ENCODE measurements around the gene NDUFV2. TPM values are rescaled to one million over a fixed set of nuclear protein-coding genes. Genes with fewer than 3 reads are reported as not detected.

Gene NDUFV2
- total RNA-seq, 1 donor from 2014 or later: 228 TPM

GRCh38 chr18:9100796-9101195 lies 1.7 kb upstream of the NDUFV2 start:
- H3K36me3 Mint-ChIP-seq: peaks cover 1% of the 10 kb centered on the region
- H3F3A ChIP-seq (ENCODE audit: low read depth): peaks cover 10% of the 10 kb centered on the region
- H3K4me2 ChIP-seq: no peak overlapping the region
- peaks cover 27% of the 10 kb centered on the region for H4K20me1 ChIP-seq (ENCODE audit: low read depth)
- no peaks in the 10 kb centered on the region for H3K27me3 ChIP-seq
- H3K27me3 Mint-ChIP-seq (ENCODE audit: insufficient read depth, low read depth): no peaks in the 10 kb centered on the region
- no peak for TF ChIP-seq EZH2phosphoT487 (IDR thresholded peaks at IDR 0.05)
- TF ChIP-seq EZH2 (IDR thresholded peaks at IDR 0.05): no peak
- no peak for TF ChIP-seq CTCF (IDR thresholded peaks at IDR 0.05)
- no peak overlapping the region for H3K4me3 Mint-ChIP-seq
- DNase-seq (ENCODE audit: low spot score): no peak
- H3K4me1 Mint-ChIP-seq: peaks cover 44% of the 10 kb centered on the region
- H3K9me3 ChIP-seq (ENCODE audit: low read depth): no peaks in the 10 kb centered on the region
- peaks cover 33% of the 10 kb centered on the region for H3K79me2 ChIP-seq (ENCODE audit: low read depth)
- H3K27ac Mint-ChIP-seq: no peak overlapping the region
- H3K36me3 ChIP-seq: no peaks in the 10 kb centered on the region
- H3K4me1 ChIP-seq: peaks cover 34% of the 10 kb centered on the region
- no peak overlapping the region for H2AFZ ChIP-seq (replicated peaks)
- H3K9ac ChIP-seq: no peak overlapping the region
- H3K27ac ChIP-seq: no peak overlapping the region
- no peaks in the 10 kb centered on the region for H3K9me3 Mint-ChIP-seq
- no peak overlapping the region for H3K4me3 ChIP-seq

GRCh38 chr18:9101730-9102507 lies 580 bp upstream of the NDUFV2 start:
- peak overlapping the region; percentile 35 for H2AFZ ChIP-seq (replicated peaks)
- Mint-ChIP-seq H3K36me3 (peaks cover 2% of the 10 kb centered on the region), H3K27ac (peak overlapping the region; percentile 67), H3K4me1 (peaks cover 55% of the 10 kb centered on the region), H3K27me3 (ENCODE audit: insufficient read depth, low read depth) (no peaks in the 10 kb centered on the region), H3K9me3 (no peaks in the 10 kb centered on the region), H3K4me3 (peak overlapping the region; percentile 96)
- no peak for DNase-seq (ENCODE audit: low spot score)
- H3K36me3 ChIP-seq: no peaks in the 10 kb centered on the region
- peaks cover 45% of the 10 kb centered on the region for H3K4me1 ChIP-seq
- peak overlapping the region; percentile 3 for H3K9ac ChIP-seq
- no peaks in the 10 kb centered on the region for H3K9me3 ChIP-seq (ENCODE audit: low read depth)
- H3K27me3 ChIP-seq: no peaks in the 10 kb centered on the region
- no peak overlapping the region for H3K27ac ChIP-seq
- H3K4me2 ChIP-seq: peak overlapping the region; percentile 93
- peak overlapping the region; percentile 75 for H3K4me3 ChIP-seq
- H3F3A ChIP-seq (ENCODE audit: low read depth): peaks cover 21% of the 10 kb centered on the region
- peaks cover 39% of the 10 kb centered on the region for H4K20me1 ChIP-seq (ENCODE audit: low read depth)
- H3K79me2 ChIP-seq (ENCODE audit: low read depth): peaks cover 44% of the 10 kb centered on the region
- TF ChIP-seq CTCF (IDR thresholded peaks at IDR 0.05): no peak
- no peak for TF ChIP-seq EZH2 (IDR thresholded peaks at IDR 0.05)
- no peak for TF ChIP-seq EZH2phosphoT487 (IDR thresholded peaks at IDR 0.05)

GRCh38 chr18:9103376-9103873 lies 926 bp downstream of the NDUFV2 start:
- H3K36me3 ChIP-seq: no peaks in the 10 kb centered on the region
- no peaks in the 10 kb centered on the region for H3K9me3 ChIP-seq (ENCODE audit: low read depth)
- peaks cover 29% of the 10 kb centered on the region for H3F3A ChIP-seq (ENCODE audit: low read depth)
- Mint-ChIP-seq H3K27me3 (ENCODE audit: insufficient read depth, low read depth) (no peaks in the 10 kb centered on the region), H3K27ac (peak overlapping the region; percentile 96), H3K9me3 (no peaks in the 10 kb centered on the region), H3K4me1 (peaks cover 61% of the 10 kb centered on the region), H3K36me3 (peaks cover 2% of the 10 kb centered on the region), H3K4me3 (peak overlapping the region; percentile 96)
- peak overlapping the region; percentile 84 for H3K27ac ChIP-seq
- H3K4me1 ChIP-seq: peaks cover 54% of the 10 kb centered on the region
- peaks cover 59% of the 10 kb centered on the region for H3K79me2 ChIP-seq (ENCODE audit: low read depth)
- peak overlapping the region; percentile 75 for H3K4me3 ChIP-seq
- DNase-seq (ENCODE audit: low spot score): no peak
- H4K20me1 ChIP-seq (ENCODE audit: low read depth): peaks cover 54% of the 10 kb centered on the region
- peak overlapping the region; percentile 81 for H3K9ac ChIP-seq
- no peak overlapping the region for H2AFZ ChIP-seq (replicated peaks)
- H3K27me3 ChIP-seq: no peaks in the 10 kb centered on the region
- TF ChIP-seq EZH2 (IDR thresholded peaks at IDR 0.05): no peak
- no peak for TF ChIP-seq CTCF (IDR thresholded peaks at IDR 0.05)
- TF ChIP-seq EZH2phosphoT487 (IDR thresholded peaks at IDR 0.05): no peak
- H3K4me2 ChIP-seq: peak overlapping the region; percentile 93

Data from neural progenitor cell (in vitro differentiated cells).